HG03439 (cell line): ENCODE measurements around the gene GPX2.
A peak's percentile ranks its signal among the peaks of the same experiment; 100 is the strongest.

Experiments
- ATAC-seq: cut with Tn5 transposase; IDR thresholded peaks from one replicate; pipeline ENCODE4 v1.9.1; 2021; ENCODE audit warnings: mild to moderate bottlenecking, moderate library complexity; ENCODE audit not compliant: unreplicated experiment

The GPX2 gene

DNA sequence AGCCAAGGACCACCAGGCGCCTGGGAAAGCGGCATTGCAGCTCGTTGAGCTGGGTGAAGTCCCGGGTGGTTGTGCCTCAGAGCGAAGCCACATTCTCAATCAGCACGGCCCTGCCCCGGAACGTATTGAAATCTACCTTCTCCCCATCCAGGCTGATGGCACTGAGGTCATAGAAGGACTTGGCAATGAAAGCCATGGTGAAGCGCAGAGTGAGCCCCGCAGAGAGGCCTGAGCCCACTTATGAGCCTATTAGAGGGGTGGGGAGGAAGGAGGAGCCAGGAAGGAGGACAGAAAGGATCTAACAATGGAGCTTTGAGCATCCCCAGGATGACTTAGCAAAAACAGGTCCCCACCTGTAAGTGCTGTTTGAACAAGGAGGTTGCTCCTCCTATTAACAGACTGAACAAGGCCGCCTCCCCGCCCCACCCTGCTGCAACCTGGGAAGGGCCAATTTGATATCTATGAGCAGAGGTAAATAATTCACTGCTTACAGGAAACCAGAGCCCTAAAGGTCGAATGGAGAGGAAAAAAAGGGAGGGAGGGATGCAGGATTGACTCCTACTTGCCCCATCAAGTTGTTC is at the start of gene GPX2:
Gene GPX2 (minus strand): TSS at position 215 of the 581 bp plus-strand sequence. CDS start 19 bp downstream, at position 196.
- no peak for ATAC-seq

DNA sequence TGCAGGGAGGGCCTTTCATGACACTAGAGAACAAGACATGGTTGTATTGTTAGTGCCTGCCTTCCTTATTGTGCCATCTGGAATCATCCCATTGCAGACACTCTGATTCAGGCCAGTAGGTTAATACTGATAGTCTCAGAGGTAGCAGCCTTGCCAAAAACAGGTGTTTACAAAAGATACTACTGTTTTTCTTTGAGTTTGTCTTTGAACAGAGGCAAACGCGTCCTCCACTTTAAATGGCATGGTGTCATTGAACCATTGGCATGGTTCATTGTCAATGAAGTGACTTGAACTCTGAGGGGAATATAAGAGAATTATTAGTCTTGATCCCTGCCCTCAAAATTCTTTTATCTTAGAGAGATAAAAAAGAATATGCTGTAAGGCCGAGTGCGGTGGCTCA is 48.4 kb upstream of the GPX2 start:
- ATAC-seq: no peak

DNA sequence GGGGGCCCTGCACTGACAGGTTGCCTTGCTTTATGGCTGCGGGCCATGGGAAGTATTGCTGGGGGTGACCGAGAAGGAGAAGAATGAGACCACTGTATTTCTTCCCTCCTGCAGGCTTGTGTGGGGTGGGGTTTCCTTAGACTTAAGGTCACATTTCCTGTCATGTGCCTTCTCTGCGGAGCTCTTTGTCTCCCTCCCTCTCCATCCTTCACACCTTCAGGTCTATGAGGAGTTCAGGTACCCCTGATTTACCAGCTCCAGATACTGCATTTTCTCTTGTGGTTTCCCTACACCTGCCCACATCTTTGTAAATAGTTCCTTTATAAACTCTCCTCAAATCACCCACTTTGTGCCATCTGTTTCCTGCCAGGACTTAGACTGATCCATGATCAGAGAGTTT is 47.8 kb upstream of the GPX2 start:
- ATAC-seq: no peak

DNA sequence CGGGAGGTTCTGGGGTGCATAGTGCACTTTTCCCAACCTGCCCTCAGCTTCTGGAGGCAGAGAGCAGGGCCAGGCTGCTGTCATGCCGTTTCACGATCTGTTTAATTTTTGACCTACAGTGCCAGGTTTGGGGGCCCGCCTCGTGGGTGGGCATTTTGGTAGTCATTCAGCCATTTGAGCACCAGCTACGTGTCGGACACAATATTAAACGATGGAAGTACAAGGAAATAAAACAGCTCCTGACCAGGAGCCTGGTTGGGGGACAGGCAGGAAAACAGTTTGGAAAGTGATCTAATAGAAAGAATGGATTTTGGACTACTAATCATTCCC is 44.9 kb upstream of the GPX2 start:
- no peak for ATAC-seq

DNA sequence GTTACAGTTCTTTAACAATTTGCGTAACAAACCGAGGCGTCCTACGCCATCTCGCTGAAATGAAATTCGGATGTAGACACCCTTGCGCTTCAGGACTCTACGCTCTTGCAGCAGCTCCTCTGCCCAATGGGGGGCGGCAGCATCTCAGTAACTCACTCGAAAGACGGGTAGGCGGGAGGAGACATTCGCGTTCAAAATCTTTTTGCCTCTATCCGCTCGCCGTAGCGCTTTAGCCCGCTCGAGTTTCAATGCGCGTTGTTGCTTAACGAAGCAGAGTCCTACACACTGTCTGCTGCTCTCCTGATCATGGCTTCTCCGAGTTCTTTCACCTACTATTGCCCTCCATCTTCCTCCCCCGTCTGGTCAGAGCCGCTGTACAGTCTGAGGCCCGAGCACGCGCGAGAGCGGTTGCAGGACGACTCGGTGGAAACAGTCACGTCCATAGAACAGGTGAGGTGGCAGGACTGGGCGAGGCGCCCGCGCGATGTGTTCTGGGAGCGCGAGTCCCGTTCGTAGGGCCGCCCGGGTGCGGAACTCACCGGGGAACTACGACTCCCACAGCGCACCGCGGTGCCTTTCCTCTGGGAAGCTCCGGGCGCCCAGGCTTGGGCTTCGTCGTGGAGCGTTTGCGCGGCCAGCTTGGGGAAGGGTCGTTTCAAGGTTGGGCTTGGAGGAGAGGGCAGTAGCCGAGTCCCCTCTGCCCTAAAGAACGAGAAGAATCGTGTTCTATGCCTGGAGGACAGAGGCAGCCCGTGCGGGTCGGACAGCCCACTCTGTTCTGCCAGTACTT is 44.3 kb upstream of the GPX2 start, which contains the start of gene FNTB:
Gene FNTB (plus strand): TSS at position 248 of the 790 bp plus-strand sequence. CDS start 59 bp downstream, at position 307.
- peak; percentile 96 for ATAC-seq

DNA sequence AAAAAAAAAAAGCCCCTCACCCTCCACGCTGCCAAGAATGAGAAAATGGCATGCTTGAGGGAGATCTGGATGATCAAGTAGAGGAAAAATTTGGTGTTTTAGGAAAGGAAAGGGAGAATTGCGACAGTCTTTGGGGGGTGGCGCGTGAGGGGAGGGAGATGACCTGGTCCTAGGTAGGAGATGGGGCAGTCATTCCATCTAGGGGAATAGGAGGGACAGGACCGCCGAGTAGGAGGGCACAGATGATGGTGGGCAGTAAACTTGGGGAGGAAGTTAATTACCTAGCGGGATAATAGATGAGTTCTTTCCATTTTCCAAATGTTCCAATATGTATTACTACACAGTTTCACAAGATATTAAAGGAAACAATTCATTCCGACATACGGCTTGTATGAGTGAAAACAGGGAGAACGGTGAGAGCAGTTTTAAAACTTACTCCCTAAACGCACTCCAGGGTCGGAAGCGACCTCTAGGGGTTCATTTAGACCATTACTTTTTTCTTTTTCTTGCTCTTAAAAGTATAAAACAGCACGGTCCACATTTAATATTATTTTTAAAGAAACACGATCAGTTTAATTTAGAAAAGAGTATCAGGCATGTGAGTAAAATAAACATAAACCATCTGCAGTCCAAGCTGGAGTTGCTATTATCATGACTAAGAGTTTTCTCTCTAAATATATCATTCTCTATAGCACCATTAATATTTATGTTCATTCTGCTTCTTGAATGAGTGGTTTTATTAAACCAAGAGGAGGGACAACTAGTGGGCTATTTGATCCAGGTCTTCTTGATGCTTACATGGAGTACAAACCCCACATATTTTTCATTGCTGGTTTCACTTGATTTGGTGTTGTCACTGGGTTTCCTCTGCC is 41.1 kb upstream of the GPX2 start:
- ATAC-seq: no peak

DNA sequence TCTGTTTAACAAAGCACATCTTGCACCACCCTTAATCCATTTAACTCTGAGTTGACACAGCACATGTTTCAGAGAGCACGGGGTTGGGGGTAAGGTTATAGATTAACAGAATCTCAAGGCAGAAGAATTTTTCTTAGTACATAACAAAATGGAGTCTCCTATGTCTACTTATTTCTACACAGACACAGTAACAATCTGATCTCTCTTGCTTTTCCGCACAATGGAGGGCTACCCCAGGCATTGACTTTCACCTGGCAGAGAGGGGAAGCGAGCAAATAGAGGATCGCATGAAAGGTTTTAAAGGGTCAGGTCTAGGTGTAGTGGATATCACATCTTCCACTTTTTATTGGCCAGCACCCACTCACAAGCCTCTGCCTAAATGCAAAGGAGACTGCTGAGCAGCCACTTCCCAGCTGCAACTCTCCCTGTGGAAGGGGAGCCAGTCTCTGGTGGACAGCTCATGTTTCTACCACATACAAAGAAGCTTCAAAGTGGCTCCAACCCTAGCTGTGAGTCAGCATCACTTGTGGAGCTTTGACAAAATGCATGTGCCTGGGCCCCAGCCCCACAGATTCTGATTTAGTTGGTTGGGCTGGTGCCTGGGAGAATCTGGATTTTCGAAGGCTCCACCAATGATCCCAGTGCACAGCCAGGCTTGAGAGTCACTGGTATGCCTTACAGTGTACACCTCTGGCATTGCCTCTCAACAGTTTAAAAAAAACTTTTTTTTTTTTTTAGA is 37.0 kb upstream of the GPX2 start:
- ATAC-seq: no peak

DNA sequence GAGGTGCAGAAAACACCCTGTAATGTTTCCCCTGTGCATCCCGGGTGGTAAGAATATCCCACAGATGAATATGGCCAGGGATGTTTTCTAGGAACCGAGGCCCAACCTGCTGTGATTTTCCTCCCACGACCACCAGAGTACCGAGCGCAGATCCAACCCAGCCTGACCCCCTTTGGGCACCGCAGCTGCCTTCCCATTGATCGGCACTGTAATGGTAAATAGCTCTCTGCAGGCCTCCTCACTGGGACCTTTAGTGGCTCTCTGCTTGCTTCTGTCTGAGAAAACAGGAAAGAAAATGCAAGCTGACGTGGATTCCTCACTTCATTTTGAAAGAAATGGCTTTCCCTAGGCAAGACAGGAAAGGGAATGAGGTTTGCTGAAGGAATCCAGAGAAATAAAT is 32.0 kb upstream of the GPX2 start:
- ATAC-seq: no peak

DNA sequence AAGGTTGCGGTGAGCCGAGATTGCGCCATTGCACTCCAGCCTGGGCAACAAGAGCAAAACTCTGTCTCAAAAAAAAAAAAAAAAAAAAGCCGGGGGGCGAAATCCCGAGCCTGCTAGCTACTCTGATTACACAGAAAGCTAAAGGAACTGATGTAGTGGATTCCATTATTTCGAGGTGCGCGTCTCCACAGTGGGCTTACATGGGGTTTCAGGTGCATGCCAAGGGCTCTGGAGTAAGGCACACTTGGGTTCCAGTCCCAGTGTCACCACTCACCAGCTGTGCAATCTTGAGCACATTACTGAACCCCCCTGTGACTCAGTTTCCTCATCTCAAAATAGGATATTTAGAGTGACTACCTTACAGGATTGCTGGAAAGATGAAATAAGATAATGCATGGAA is 31.3 kb upstream of the GPX2 start:
- ATAC-seq: no peak

DNA sequence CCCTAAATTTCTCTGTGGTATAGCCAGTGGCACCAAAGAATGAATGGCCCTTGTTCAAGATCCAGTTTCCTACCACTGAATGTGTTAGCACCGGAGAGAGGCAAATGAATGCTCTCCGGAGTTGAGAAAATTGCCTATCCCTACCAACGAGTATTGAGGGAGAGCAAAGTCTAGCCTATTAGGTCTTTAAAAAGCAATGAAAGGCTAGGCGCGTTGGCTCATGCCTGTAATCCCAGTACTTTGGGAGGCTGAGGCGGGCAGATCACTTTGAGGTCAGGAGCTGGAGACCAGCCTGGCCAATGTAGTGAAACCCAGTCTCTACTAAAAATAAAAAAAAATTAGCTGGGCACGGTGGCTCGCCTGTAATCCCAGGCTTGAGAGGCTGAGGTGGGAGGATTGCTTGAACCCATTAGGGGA is 30.5 kb upstream of the GPX2 start:
- ATAC-seq: no peak

DNA sequence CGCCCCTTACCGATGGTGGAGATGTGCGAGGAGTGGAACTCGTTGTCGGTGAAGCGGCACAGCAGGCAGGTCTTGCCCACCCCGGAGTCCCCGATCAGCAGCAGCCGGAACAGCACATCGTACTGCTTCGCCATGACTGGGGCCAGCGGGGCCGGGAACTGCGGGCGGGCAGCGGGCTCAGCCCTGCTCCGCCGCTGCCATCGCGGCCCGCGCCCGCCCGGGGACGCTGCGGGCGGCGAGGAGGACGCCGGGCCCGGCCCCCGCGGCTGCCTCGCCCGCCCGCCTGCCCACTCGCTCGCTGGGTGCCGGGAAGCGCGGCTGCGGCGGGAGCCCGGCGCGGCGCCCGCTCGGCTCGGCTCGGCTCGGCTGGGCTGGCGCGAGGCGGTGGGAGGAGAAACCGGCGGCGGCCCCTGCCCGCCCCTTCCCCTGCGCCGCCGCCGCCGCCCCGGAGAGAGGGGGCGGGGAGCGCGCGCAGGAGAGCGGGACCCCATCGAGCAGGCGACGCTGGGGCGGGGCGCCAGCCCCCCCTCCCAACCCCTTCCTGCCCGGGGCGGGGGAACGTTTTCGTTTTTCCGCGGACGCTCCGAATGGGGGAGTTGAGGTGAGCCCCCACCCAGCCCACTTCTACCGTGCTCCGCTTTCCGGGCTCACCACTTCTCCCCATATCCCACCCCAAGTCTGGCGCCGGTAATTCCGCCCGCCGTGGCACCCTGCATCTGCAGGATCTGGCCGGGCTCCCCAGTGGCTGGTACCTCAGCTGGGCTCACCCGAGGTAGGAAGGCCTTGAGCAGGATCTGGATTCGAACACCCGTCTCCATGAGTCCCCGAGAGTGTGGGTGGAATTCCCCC is 29.6 kb upstream of the GPX2 start, which contains the start of gene RAB15:
Gene RAB15 (minus strand): TSS at position 394 of the 849 bp plus-strand sequence. CDS start 260 bp downstream, at position 134.
- peak; percentile 50 for ATAC-seq

DNA sequence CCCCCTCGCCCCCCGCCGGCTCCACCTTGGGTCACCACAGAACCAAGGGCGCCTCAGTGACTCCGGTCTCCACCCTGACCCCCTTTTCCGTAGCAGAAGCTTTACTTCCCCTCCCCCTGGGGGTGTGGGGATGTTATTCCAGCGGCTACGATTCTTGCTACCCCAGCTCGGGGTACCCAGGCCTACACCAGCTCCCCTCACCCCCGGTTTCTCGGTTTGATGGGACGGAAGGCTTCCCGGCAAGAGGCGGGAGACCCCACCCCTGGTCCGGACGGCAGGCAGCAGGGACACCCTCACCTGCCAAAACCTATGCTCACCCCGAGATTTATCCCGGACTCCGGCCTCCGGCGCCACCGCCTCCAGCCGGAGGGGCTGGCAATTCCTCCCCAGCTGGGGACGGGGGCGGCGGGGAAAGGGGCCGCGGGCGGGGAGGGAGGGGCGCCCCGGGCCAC is 29.0 kb upstream of the GPX2 start:
- ATAC-seq: no peak

DNA sequence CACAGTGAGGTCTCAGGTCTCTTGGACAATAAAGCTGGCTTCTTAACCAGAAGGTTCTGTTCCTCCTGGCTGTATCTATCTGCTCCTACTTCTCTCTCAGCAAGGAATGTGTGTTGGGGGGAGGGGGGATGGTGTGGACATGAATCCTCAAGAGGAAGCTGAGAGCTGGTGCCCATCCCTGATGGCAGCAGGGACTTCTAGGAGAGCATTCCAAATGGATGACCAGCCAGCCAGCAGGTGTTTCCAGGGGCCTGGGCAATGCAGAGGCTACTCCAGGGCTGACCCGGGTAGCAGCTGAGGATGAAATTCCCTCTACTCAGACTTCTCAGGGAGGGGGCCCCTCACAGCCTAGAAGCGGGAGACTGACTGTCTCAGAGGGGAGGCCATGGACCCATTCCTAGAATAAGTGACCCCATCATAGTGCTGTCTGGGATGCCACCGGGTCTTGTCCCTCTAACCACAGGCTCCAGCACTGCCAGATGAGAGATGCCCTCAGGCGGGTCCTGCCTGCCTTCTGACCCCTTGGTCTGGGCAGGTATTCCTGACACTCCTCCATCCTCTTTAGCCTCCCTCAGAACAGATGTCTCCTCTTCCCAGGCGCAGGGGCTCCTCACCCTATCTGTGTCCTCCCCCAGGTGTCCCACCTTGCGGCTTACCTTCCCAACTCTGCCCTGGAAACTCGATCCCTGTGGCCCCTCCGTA is 28.4 kb upstream of the GPX2 start:
- no peak for ATAC-seq

DNA sequence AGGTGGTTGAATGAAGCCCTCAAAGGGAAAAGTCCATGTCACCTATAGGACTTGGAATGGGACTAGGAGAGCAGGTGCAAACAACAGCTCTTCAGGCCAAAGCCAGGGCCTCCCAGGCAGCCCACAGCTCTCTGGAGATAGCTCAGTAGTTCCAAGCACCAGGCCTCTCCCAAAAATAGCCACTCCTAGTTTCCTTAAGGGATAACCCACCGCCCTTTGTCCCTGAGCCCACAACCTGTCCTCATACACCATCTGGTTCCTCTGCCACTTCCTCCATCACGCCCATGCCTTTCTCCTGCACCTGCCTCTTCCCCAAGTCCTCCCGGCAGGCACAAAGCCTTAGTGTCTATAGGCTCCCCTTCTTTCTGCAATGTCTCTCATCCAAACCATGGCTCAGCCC is 27.5 kb upstream of the GPX2 start:
- no peak for ATAC-seq

DNA sequence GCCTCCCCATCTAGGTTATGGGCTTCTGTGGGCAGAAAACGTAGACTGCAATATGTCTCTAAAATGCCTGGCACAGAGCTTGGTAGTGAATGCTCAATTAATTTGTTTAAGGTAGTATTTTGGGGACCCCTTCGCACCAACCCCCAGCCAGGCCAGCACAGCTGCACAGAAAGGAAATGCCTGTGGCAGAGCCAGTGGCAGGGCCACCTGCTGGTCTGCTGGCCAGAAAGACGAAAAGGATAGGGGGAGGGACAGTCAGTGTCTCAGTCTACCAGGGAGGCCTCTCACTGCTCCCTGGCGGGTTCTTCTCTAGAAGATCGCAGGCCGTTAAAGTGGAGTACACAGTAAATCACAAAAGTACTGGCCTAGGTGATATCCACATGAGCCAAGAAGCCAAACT is 26.1 kb upstream of the GPX2 start:
- no peak for ATAC-seq

DNA sequence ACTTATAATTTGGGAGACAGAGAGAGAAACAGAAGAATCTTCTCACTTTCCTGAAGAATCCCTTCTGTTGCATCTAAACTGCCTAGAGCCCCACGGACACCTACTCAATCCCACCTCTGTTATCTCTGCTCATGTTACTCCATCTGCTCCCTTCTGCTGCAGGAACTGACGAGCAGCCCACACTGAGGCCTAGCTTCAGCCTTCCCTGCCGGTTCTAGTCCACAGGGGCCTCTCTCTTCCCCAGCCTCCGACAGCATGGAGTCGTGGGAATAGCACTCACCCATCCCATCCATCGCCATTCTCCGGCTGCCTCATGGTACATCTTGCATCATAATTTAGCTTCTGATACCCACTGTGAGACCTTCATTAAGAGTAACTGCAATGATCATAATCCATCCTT is 25.6 kb upstream of the GPX2 start:
- ATAC-seq: no peak

DNA sequence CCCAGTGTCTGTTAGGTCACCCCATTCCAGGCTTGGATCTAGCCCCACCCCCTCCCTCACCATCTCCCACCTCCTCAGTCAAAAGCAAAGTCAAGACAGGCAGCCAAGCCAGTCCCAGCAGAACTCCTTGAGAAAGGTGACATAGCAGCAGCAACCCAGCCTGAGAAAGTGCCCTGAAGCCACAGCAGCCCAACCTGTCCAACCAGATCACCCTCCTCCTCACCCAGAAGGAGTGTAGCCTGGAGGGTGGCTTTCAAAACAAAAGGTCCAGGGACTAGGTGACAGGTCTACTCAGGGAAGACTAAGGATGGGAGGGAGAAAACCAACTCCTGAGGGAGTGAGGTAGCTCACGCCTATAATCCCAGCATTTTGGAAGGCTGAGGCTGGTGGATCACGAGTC is 24.4 kb upstream of the GPX2 start:
- ATAC-seq: no peak

DNA sequence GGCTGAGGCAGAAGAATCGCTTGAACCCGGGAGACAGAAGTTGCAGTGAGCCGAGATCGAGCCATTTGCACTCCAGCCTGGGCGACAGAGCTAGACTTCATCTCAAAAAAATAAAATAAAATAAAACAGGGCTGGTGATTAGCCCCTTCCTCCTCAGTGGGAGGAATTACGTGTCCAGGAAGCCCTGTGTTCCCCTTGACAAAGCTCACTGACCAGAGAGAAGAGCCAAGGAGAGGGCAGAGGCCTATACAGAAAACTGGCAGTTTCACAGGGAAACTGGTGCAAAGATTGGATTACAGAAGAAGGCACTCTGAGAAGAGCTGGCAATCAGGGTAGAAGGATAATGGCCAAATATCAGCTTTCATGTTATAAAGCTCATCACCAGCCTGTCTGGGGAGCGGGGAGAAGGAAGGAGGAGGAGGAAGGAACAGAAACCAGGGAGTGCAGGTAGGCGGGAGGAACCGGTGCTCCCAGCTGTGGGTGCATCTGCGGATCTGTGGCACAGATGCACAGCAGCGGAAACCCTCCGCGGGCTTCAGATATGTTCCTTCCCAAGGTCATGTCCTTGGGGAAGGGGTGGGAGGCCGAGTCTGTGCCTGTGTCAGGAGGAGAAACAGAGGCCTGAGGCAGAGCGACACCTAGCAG is 22.9 kb upstream of the GPX2 start:
- no peak for ATAC-seq

DNA sequence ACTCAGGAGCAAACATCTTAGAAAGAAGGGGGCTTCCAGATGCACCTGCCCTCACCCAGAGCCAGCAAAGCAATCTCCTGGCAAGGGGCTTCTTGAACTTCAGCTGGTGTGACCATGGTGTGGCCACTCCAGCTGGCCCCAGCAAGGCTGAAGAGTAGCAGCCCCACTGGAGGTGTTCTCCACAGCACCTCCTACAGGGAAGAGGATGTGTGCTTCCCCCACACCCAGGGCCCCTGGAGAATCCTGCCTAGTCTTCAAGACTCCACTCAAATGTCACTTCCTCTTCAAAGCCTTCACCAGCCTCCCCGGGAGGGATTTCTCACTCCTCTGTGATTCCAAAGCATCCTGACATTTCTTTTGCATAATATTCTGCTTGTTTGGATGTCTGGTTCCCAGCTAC is 21.1 kb upstream of the GPX2 start:
- no peak for ATAC-seq
